A549 (cell line): ENCODE measurements around the gene LNX2. TPM values are rescaled to one million over a fixed set of nuclear protein-coding genes. Genes with fewer than 3 reads are reported as not detected.
A peak's percentile ranks its signal among the peaks of the same experiment; 100 is the strongest.

Experiments used
- ATAC-seq, 2 experiments: fragments of 200-7000 bp in 1 of 2; fragments of >200 bp in 1 of 2; cut with Nextera tagmentation in 1 of 2; cut with Tn5 transposase in 1 of 2; 3 replicates each; pipeline versions ENCODE4 v1.8.0 to v1.9.1; 2018 to 2020; ENCODE audit warnings: mild to moderate bottlenecking in 1 of 2, moderate library complexity in 1 of 2
- CTCF ChIA-PET: fragments of 300-600 bp; sonication (Branson Sonifier 250); formaldehyde crosslinking; extraction: SDS; loops from one replicate; lab custom pipeline; 2021; ENCODE audit warnings: antibody characterized with exemption, inconsistent platforms; lab: Yijun Ruan, JAX
- POLR2A ChIA-PET: fragments of 350-600 bp; formaldehyde crosslinking; extraction: SDS; loops from one replicate; lab custom pipeline; 2021; ENCODE audit warnings: antibody characterized with exemption, inconsistent platforms; lab: Yijun Ruan, JAX
- DNase-seq, 2 experiments: peaks; one replicate each; pipeline versions ENCODE4 v3.0.0 to v3.0.0-alpha.2; 2011 to 2016; ENCODE audit warnings: low read depth in 1 of 2, low spot score in 1 of 2
- FAIRE-seq: peaks from 2 replicates; lab custom pipeline; 2011; peaks lifted over from hg19 to GRCh38; lab: Jason Lieb, UNC
- H3K27ac ChIP-seq, 2 experiments: fragments of >200 bp; sonication (Bioruptor Twin); formaldehyde crosslinking; 3 replicates each; pipeline ENCODE4 v1.5.1; 2016 to 2017
- H3K4me1 ChIP-seq: fragments of >200 bp; sonication (Bioruptor Twin); formaldehyde crosslinking; 3 replicates; pipeline ENCODE4 v1.6.1; 2016
- H3K4me2 ChIP-seq: fragments of >200 bp; sonication (Bioruptor Twin); formaldehyde crosslinking; 3 replicates; pipeline ENCODE4 v1.6.1; 2016
- H3K4me3 ChIP-seq: fragments of >200 bp; sonication (Bioruptor Twin); formaldehyde crosslinking; 3 replicates; pipeline ENCODE4 v1.5.1; 2016
- H3K9me3 ChIP-seq: fragments of >200 bp; sonication (Bioruptor Twin); formaldehyde crosslinking; 3 replicates; pipeline ENCODE4 v1.6.1; 2016
- EHMT2 ChIP-seq: fragments of 200-600 bp; sonication (generic); IDR thresholded peaks from 2 replicates; pipeline ENCODE4 v1.6.1; 2016; ENCODE audit warnings: antibody characterized with exemption, low read depth, mild to moderate bottlenecking, moderate library complexity
- FOSL2 ChIP-seq, 2 experiments: fragments of 450-650 bp in 1 of 2; fragments of >200 bp in 1 of 2; sonication (Bioruptor Twin) in 1 of 2; formaldehyde crosslinking; IDR thresholded peaks; 2 replicates each; pipeline versions ENCODE4 v1.5.0 to v1.6.1; 2016 to 2020; ENCODE audit warnings: mild to moderate bottlenecking in 1 of 2, moderate library complexity in 1 of 2
- JUN ChIP-seq, 2 experiments: fragments of >200 bp; sonication (Bioruptor Twin); formaldehyde crosslinking; IDR thresholded peaks; 2 replicates in 1 of 2; 3 replicates in 1 of 2; pipeline ENCODE4 v1.6.1; 2016 to 2017
- KDM1A ChIP-seq: fragments of 200-600 bp; sonication (generic); IDR thresholded peaks from 2 replicates; pipeline ENCODE4 v1.6.1; 2016; ENCODE audit warnings: low read depth, mild to moderate bottlenecking
- MAFK ChIP-seq: fragments of 450-650 bp; IDR thresholded peaks from 2 replicates; pipeline ENCODE4 v1.6.1; 2014; ENCODE audit not compliant: partially characterized antibody
- POLR2A ChIP-seq: IDR thresholded peaks from 2 replicates; pipeline ENCODE4 v1.6.1; 2012; ENCODE audit warnings: mild to moderate bottlenecking, low read length
- POLR2AphosphoS2 ChIP-seq: conservative IDR thresholded peaks from 2 replicates; pipeline ENCODE4 v1.6.1; 2012; ENCODE audit warnings: low read length, improper control_type of control experiment, inconsistent platforms
- RAD21 ChIP-seq, 2 experiments: fragments of >200 bp in 1 of 2; sonication (Bioruptor Twin) in 1 of 2; formaldehyde crosslinking in 1 of 2; IDR thresholded peaks in 1 of 2; conservative IDR thresholded peaks in 1 of 2; 2 replicates in 1 of 2; 3 replicates in 1 of 2; pipeline ENCODE4 v1.6.1; 2012 to 2018; ENCODE audit warnings: inconsistent platforms in 1 of 2
- RARB ChIP-seq: fragments of 250-450 bp; sonication (Bioruptor Pico); IDR thresholded peaks from 2 replicates; pipeline ENCODE4 v1.8.0; 2021; ENCODE audit warnings: mild to moderate bottlenecking, moderate library complexity
- RNF2 ChIP-seq: fragments of 200-600 bp; sonication (generic); IDR thresholded peaks from 2 replicates; pipeline ENCODE4 v1.6.1; 2016; ENCODE audit warnings: low read depth, mild to moderate bottlenecking, antibody characterized with exemption, moderate library complexity, borderline replicate concordance
- SREBF2 ChIP-seq: fragments of 450-650 bp; IDR thresholded peaks from 2 replicates; pipeline ENCODE4 v1.6.1; 2014; ENCODE audit warnings: mild to moderate bottlenecking, moderate library complexity
- TFCP2L1 ChIP-seq: fragments of 250-450 bp; sonication (Bioruptor Pico); IDR thresholded peaks from 2 replicates; pipeline ENCODE4 v1.5.0; 2021; ENCODE audit warnings: mild to moderate bottlenecking
- WGBS: methylation state at CpG from one replicate; pipeline ENCODE4 v1.1.6; 2017; ENCODE audit errors: missing lambda C conversion rate; 5-methylcytosine and 5-hydroxymethylcytosine counted together
- polyA plus RNA-seq, 4 experiments: library from polyadenylated mRNA; depleted of rRNA in 3 of 4; stranded (reverse); fragments of >200 nt; fragmentation: RNase III in 1 of 4; extraction: RNeasy Plus Mini Kit Qiagen cat#74134 plus additional on column Dnase treatment in 1 of 4; gene quantifications; 2 replicates in 3 of 4; 3 replicates in 1 of 4; pipeline ENCODE4 v1.2.3, GENCODE V29; 2011 to 2017
- TF ChIP-seq, protein P1 (sequence below): fragments of >200 bp; sonication (Bioruptor Twin); formaldehyde crosslinking; IDR thresholded peaks from 3 replicates; pipeline ENCODE4 v1.5.1; 2016
- TF ChIP-seq, protein P2 (sequence below): fragments of 200-600 bp; sonication (generic); IDR thresholded peaks from 2 replicates; pipeline ENCODE4 v1.6.1; 2016; ENCODE audit warnings: antibody characterized with exemption, mild to moderate bottlenecking, moderate library complexity

Gene LNX2
- polyA plus RNA-seq, 2 of the 4 experiments (the other 2 are of a cell fraction) = 3.3 to 6.3 TPM

- Histone ChIP-seq H3K4me2 (no peak overlapping the region), H3K4me1 (no peaks in the 10 kb centered on the region), H3K27ac (no peak overlapping the region), H3K9me3 (no peaks in the 10 kb centered on the region), H3K4me3 (no peak overlapping the region)
- CTCF ChIA-PET = interaction anchor here (1.2 to 6.4 kb wide), 3 partner anchors 13 to 294 kb away, joined by 3 to 95 read pairs (median 5); no protein-coding TSS in a partner anchor
- no peak for DNase-seq
- ATAC-seq = no peak
- POLR2A ChIA-PET = no interaction called here
- WGBS = 90% methylated on average over 8 of the region's 10 CpGs
- TF ChIP-seq RARB (CRISPR knock-in tag) (no peak), MAFK (peak; percentile 51)
- no peak for FAIRE-seq
Observed at GRCh38 chr13:27536361-27537101, 83.8 kb downstream of the LNX2 start.

DNA sequence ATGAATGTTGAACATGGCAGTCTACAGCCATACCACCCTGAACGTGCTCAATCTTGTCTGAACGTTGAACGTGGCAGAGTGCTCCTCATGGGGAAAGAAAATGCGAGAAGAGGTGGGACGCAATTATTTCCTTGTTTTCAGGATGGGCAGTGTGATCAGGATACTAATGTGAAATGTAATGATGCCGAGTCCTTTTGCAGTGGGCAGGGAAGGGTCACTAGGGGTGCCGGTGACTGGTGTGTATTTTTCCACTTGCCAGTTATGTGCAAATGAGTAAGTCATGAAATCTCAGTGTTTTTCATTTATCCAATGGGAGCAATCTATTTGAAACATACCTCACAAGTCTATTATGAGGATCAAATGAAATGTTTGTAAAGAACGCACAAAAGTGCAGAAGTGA lies 84.8 kb downstream of the LNX2 start:
- H3K4me2 ChIP-seq = no peak overlapping the region
- ATAC-seq (0 out of 6 replicates have a peak, but pooled peaks of 1 of the 2 experiments have one; percentile 28), DNase-seq (peak in 1 of 2 experiments; percentile 6), FAIRE-seq (no peak)
- no peak overlapping the region for H3K4me3 ChIP-seq
- no peak overlapping the region for H3K27ac ChIP-seq
- ChIA-PET POLR2A (no interaction called here), CTCF (interaction anchor here (1.0 to 6.4 kb wide), 4 partner anchors 247 to 419 kb away, joined by 3 to 95 read pairs (median 12); no protein-coding TSS in a partner anchor)
- WGBS = 62% methylated on average over 8 of the region's 8 CpGs
- H3K9me3 ChIP-seq = no peaks in the 10 kb centered on the region
- TF ChIP-seq, protein P1, sequence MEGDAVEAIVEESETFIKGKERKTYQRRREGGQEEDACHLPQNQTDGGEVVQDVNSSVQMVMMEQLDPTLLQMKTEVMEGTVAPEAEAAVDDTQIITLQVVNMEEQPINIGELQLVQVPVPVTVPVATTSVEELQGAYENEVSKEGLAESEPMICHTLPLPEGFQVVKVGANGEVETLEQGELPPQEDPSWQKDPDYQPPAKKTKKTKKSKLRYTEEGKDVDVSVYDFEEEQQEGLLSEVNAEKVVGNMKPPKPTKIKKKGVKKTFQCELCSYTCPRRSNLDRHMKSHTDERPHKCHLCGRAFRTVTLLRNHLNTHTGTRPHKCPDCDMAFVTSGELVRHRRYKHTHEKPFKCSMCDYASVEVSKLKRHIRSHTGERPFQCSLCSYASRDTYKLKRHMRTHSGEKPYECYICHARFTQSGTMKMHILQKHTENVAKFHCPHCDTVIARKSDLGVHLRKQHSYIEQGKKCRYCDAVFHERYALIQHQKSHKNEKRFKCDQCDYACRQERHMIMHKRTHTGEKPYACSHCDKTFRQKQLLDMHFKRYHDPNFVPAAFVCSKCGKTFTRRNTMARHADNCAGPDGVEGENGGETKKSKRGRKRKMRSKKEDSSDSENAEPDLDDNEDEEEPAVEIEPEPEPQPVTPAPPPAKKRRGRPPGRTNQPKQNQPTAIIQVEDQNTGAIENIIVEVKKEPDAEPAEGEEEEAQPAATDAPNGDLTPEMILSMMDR = peak; percentile 21; the same call in 1 of the 3 replicates
- TF ChIP-seq SREBF2 = no peak
- peak; percentile 27 to 38; a peak in 2 of 5 replicates for TF ChIP-seq RAD21 (conservative IDR thresholded peaks at IDR 0.05 in 1 of 2, IDR thresholded peaks at IDR 0.05 in 1 of 2)
- no peaks in the 10 kb centered on the region for H3K4me1 ChIP-seq

DNA sequence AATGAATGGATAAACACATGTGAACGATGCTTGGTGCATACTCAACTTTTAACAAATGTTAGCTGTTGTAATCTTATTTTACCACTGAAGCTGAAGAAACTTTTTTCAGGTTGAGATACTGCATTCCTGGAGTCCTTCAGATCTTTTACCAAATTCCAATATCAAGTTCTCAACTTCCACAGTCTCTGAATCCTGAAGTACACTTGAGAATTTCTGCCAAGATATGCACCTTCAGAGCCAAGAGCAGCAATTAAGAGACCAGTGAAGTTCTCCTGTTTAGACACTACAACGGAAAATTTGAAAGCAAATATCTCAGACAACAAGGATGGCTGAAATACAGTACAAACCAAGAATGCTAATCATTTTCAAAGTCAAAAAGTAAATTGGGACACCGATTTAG lies 85.3 kb downstream of the LNX2 start:
- TF ChIP-seq RNF2 (no peak), POLR2AphosphoS2 (no peak), POLR2A (no peak), KDM1A (no peak), TFCP2L1 (CRISPR knock-in tag) (no peak), FOSL2 (IDR thresholded peaks at IDR 0.05) (no peak), FOSL2 (CRISPR knock-in tag; IDR thresholded peaks at IDR 0.05) (no peak), JUN (IDR thresholded peaks at IDR 0.05) (no peak), EHMT2 (no peak)
- TF ChIP-seq, protein P2, sequence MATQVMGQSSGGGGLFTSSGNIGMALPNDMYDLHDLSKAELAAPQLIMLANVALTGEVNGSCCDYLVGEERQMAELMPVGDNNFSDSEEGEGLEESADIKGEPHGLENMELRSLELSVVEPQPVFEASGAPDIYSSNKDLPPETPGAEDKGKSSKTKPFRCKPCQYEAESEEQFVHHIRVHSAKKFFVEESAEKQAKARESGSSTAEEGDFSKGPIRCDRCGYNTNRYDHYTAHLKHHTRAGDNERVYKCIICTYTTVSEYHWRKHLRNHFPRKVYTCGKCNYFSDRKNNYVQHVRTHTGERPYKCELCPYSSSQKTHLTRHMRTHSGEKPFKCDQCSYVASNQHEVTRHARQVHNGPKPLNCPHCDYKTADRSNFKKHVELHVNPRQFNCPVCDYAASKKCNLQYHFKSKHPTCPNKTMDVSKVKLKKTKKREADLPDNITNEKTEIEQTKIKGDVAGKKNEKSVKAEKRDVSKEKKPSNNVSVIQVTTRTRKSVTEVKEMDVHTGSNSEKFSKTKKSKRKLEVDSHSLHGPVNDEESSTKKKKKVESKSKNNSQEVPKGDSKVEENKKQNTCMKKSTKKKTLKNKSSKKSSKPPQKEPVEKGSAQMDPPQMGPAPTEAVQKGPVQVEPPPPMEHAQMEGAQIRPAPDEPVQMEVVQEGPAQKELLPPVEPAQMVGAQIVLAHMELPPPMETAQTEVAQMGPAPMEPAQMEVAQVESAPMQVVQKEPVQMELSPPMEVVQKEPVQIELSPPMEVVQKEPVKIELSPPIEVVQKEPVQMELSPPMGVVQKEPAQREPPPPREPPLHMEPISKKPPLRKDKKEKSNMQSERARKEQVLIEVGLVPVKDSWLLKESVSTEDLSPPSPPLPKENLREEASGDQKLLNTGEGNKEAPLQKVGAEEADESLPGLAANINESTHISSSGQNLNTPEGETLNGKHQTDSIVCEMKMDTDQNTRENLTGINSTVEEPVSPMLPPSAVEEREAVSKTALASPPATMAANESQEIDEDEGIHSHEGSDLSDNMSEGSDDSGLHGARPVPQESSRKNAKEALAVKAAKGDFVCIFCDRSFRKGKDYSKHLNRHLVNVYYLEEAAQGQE = no peak
- CTCF ChIA-PET = interaction anchor here (0.7 to 6.4 kb wide), 5 partner anchors 248 to 449 kb away, joined by 3 to 95 read pairs (median 4); no protein-coding TSS in a partner anchor
- Histone ChIP-seq H3K9me3 (no peaks in the 10 kb centered on the region), H3K4me3 (no peak overlapping the region), H3K4me1 (no peaks in the 10 kb centered on the region), H3K4me2 (no peak overlapping the region), H3K27ac (no peak overlapping the region)
- FAIRE-seq (no peak), DNase-seq (no peak), ATAC-seq (no peak)
- POLR2A ChIA-PET = no interaction called here
- 62% methylated on average over 3 of the region's 3 CpGs for WGBS
